Duodenal mucosa (tissue), 2 donors: Measurements from ENCODE around the gene PCYT1A.
"Not testable (repeated sequence)": the region's sequence is repeated elsewhere in the genome, so short reads cannot be mapped to it uniquely, and the experiment has no call there.

Experiments
- H3K27ac ChIP-seq: one replicate; pipeline ENCODE4 v1.7.0; 2013; ENCODE audit warnings: low read depth, low read length
- H3K27me3 ChIP-seq, 2 donors: one replicate each; pipeline ENCODE4 v1.7.0; 2013; ENCODE audit warnings: low read length in 2 of 2, control low read depth in 1 of 2; ENCODE audit not compliant: insufficient read depth in 2 of 2, control insufficient read depth in 1 of 2
- H3K36me3 ChIP-seq, 2 donors: one replicate each; pipeline ENCODE4 v1.7.0; 2013; ENCODE audit warnings: low read length in 2 of 2, control low read depth in 1 of 2; ENCODE audit not compliant: insufficient read depth in 2 of 2, control insufficient read depth in 1 of 2
- H3K4me1 ChIP-seq, 2 donors: one replicate each; pipeline ENCODE4 v1.7.0; 2013; ENCODE audit warnings: low read length in 2 of 2, control low read depth in 1 of 2; ENCODE audit not compliant: insufficient read depth in 2 of 2, control insufficient read depth in 1 of 2
- H3K4me3 ChIP-seq, 2 donors: one replicate each; pipeline ENCODE4 v1.7.0; 2013; ENCODE audit warnings: low read length in 2 of 2, low read depth in 1 of 2
- H3K9ac ChIP-seq, 2 donors: one replicate each; pipeline ENCODE4 v1.7.0; 2013; ENCODE audit warnings: low read length in 2 of 2, low read depth in 1 of 2
- H3K9me3 ChIP-seq, 2 donors: one replicate each; pipeline ENCODE4 v1.7.0; 2013; ENCODE audit warnings: low read length in 2 of 2, control low read depth in 1 of 2; ENCODE audit not compliant: control insufficient read depth in 1 of 2

The PCYT1A gene

GRCh38 chr3:196268284-196269163 lies 19.0 kb downstream of the PCYT1A start:
- H3K9ac ChIP-seq: no peak overlapping the region
- no peak overlapping the region for H3K27ac ChIP-seq
- no peak overlapping the region for H3K4me3 ChIP-seq
- H3K27me3 ChIP-seq: no peaks in the 10 kb centered on the region
- no peaks in the 10 kb centered on the region for H3K9me3 ChIP-seq
- peaks cover 11 to 64% of the 10 kb centered on the region in 2 donors for H3K36me3 ChIP-seq
- H3K4me1 ChIP-seq: no peaks in the 10 kb centered on the region

- Histone ChIP-seq H3K36me3 (peaks cover 3 to 48% of the 10 kb centered on the region in 2 donors), H3K4me1 (no peaks in the 10 kb centered on the region), H3K9ac (no peak overlapping the region), H3K9me3 (no peaks in the 10 kb centered on the region), H3K4me3 (no peak overlapping the region), H3K27me3 (no peaks in the 10 kb centered on the region), H3K27ac (no peak overlapping the region)
These were observed 23.7 kb downstream of the PCYT1A start for GRCh38 chr3:196263819-196264218.

- no peaks in the 10 kb centered on the region for H3K9me3 ChIP-seq
- H3K4me1 ChIP-seq: no peaks in the 10 kb centered on the region
- no peak overlapping the region for H3K9ac ChIP-seq
- H3K4me3 ChIP-seq: no peak overlapping the region
- no peak overlapping the region for H3K27ac ChIP-seq
- peaks cover 3 to 44% of the 10 kb centered on the region in 2 donors for H3K36me3 ChIP-seq
- no peaks in the 10 kb centered on the region for H3K27me3 ChIP-seq
These were observed 26.7 kb downstream of the PCYT1A start for GRCh38 chr3:196260784-196261183.

GRCh38 chr3:196255776-196256175 lies 31.8 kb downstream of the PCYT1A start:
- no peaks in the 10 kb centered on the region for H3K27me3 ChIP-seq
- no peaks in the 10 kb centered on the region for H3K4me1 ChIP-seq
- H3K9ac ChIP-seq: no peak overlapping the region
- H3K4me3 ChIP-seq: no peak overlapping the region
- no peak overlapping the region for H3K27ac ChIP-seq
- no peaks in the 10 kb centered on the region for H3K9me3 ChIP-seq
- peaks cover under 1 to 36% of the 10 kb centered on the region in 2 donors for H3K36me3 ChIP-seq

GRCh38 chr3:196254376-196255283 lies 32.9 kb downstream of the PCYT1A start:
- no peak overlapping the region for H3K27ac ChIP-seq
- H3K27me3 ChIP-seq: no peaks in the 10 kb centered on the region
- no peak overlapping the region for H3K4me3 ChIP-seq
- no peak overlapping the region for H3K9ac ChIP-seq
- no peaks in the 10 kb centered on the region for H3K4me1 ChIP-seq
- peaks cover 0 to 37% of the 10 kb centered on the region in 2 donors for H3K36me3 ChIP-seq
- no peaks in the 10 kb centered on the region for H3K9me3 ChIP-seq

GRCh38 chr3:196251918-196252317 lies 35.6 kb downstream of the PCYT1A start:
- Histone ChIP-seq H3K9ac (no peak overlapping the region), H3K27ac (no peak overlapping the region), H3K4me3 (no peak overlapping the region), H3K27me3 (no peaks in the 10 kb centered on the region), H3K36me3 (peaks cover 11 to 52% of the 10 kb centered on the region in 2 donors), H3K9me3 (no peaks in the 10 kb centered on the region), H3K4me1 (no peaks in the 10 kb centered on the region)

- Histone ChIP-seq H3K27ac (no peak overlapping the region), H3K4me1 (no peaks in the 10 kb centered on the region), H3K4me3 (no peak overlapping the region), H3K27me3 (no peaks in the 10 kb centered on the region), H3K36me3 (peaks cover 14 to 63% of the 10 kb centered on the region in 2 donors), H3K9me3 (no peaks in the 10 kb centered on the region), H3K9ac (no peak overlapping the region)
These were observed 40.8 kb downstream of the PCYT1A start for GRCh38 chr3:196246612-196247308.

- H3K27ac ChIP-seq, H3K9me3 ChIP-seq, H3K4me1 ChIP-seq, H3K9ac ChIP-seq, H3K4me3 ChIP-seq, H3K27me3 ChIP-seq: not testable (repeated sequence)
- peaks cover 19 to 72% of the 10 kb centered on the region in 2 donors for H3K36me3 ChIP-seq
These were observed 43.4 kb downstream of the PCYT1A start for GRCh38 chr3:196244166-196244565.

GRCh38 chr3:196241704-196242103 lies 45.8 kb downstream of the PCYT1A start:
- Histone ChIP-seq H3K4me3 (no peak overlapping the region), H3K36me3 (peaks cover 29 to 75% of the 10 kb centered on the region in 2 donors), H3K9me3 (no peaks in the 10 kb centered on the region), H3K4me1 (no peaks in the 10 kb centered on the region), H3K27ac (no peak overlapping the region), H3K27me3 (no peaks in the 10 kb centered on the region), H3K9ac (no peak overlapping the region)
